ENCODE data around the gene ADK. TPM values are rescaled to one million over a fixed set of nuclear protein-coding genes. Genes with fewer than 3 reads are reported as not detected.

The ADK gene
- total RNA-seq, 1 donor from 2014 or later: 47.0 TPM

DNA sequence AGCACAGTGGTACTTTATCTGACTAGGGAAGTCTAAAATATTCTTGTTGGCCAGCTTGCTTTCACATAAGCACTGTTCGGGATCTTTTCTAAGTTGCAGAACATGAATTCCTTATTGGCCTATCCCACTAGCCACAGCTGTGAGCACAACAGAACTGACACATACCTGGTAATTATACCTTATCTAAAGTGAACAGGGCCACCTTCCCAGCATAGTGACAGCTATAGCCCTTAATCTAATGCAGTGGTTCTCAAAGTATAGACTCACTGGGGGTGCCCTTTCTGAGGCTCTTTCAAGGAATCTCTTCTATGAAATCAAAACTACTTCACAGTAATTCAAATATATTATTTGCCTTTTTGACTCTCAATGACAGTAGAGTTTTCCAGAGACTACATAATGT is 490.6 kb downstream of the ADK start:
- Mint-ChIP-seq H3K27me3 (ENCODE audit: unreplicated experiment) (no peaks in the 10 kb centered on the region), H3K4me1 (ENCODE audit: unreplicated experiment) (peaks cover 27% of the 10 kb centered on the region), H3K9me3 (ENCODE audit: unreplicated experiment) (peaks cover 9% of the 10 kb centered on the region), H3K27ac (ENCODE audit: unreplicated experiment) (no peak overlapping the region), H3K36me3 (ENCODE audit: unreplicated experiment) (peaks cover 10% of the 10 kb centered on the region), H3K4me3 (ENCODE audit: unreplicated experiment) (no peak overlapping the region)
- no peak for DNase-seq (ENCODE audit: extremely low spot score, unreplicated experiment)
- TF ChIP-seq, protein P1, sequence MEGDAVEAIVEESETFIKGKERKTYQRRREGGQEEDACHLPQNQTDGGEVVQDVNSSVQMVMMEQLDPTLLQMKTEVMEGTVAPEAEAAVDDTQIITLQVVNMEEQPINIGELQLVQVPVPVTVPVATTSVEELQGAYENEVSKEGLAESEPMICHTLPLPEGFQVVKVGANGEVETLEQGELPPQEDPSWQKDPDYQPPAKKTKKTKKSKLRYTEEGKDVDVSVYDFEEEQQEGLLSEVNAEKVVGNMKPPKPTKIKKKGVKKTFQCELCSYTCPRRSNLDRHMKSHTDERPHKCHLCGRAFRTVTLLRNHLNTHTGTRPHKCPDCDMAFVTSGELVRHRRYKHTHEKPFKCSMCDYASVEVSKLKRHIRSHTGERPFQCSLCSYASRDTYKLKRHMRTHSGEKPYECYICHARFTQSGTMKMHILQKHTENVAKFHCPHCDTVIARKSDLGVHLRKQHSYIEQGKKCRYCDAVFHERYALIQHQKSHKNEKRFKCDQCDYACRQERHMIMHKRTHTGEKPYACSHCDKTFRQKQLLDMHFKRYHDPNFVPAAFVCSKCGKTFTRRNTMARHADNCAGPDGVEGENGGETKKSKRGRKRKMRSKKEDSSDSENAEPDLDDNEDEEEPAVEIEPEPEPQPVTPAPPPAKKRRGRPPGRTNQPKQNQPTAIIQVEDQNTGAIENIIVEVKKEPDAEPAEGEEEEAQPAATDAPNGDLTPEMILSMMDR (IDR thresholded peaks at IDR 0.05): no peak

DNA sequence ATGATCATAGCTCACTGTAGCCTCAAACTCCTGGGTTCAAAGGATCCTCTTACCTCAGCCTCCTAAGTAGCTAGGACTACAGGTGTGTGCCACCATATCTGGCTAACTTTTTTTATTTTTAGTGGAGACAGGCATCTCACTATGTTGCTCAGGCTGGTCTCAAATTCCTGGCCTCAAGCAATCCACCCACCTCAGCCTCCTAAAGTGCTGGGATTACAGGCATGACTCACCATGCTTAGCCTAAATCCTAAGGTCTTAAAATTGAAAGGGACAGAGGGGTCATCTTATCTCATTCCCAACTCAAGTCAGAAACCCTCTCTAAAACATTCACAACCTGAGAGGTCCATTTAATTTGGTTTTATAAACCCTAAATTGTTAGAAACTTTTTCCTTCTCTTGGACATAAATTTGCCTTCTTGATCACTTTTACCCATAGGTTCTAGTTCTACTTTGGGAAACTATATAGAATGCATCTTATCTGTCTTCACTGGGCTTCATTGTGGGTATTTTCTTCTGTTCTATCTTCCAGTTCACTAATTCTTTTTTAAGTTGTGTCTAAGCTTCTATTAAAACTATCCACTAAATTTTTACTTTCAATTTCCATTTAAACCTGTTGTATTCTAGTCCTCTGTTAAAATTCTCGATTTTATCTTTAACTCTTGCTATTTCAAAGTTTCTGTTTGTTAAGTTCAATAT is 492.0 kb downstream of the ADK start:
- Mint-ChIP-seq H3K36me3 (ENCODE audit: unreplicated experiment) (peaks cover 10% of the 10 kb centered on the region), H3K9me3 (ENCODE audit: unreplicated experiment) (peaks cover 9% of the 10 kb centered on the region), H3K4me1 (ENCODE audit: unreplicated experiment) (peaks cover 27% of the 10 kb centered on the region), H3K27ac (ENCODE audit: unreplicated experiment) (no peak overlapping the region), H3K27me3 (ENCODE audit: unreplicated experiment) (no peaks in the 10 kb centered on the region), H3K4me3 (ENCODE audit: unreplicated experiment) (no peak overlapping the region)
- TF ChIP-seq, protein P1 (IDR thresholded peaks at IDR 0.05): no peak
- DNase-seq (ENCODE audit: extremely low spot score, unreplicated experiment): no peak

DNA sequence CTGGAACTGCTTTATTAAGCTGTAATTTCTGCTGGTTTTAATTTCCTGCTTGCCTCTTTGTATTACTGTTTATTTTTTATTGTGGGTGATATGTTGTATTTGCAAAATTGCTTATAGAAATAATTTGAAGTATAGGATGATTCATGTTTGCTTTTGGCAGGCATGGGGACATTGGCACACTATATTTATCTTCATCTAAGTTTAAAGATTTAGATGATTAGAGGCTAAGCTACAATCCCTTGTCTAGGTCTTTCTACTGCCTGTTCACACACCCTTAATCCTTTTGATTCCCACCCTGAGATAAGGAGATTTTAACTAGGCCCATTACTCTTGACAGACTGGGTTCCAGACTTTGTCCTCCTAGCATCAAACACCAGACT is 492.6 kb downstream of the ADK start:
- Mint-ChIP-seq H3K27me3 (ENCODE audit: unreplicated experiment) (no peaks in the 10 kb centered on the region), H3K9me3 (ENCODE audit: unreplicated experiment) (peaks cover 9% of the 10 kb centered on the region), H3K4me1 (ENCODE audit: unreplicated experiment) (peaks cover 27% of the 10 kb centered on the region), H3K4me3 (ENCODE audit: unreplicated experiment) (no peak overlapping the region), H3K27ac (ENCODE audit: unreplicated experiment) (no peak overlapping the region), H3K36me3 (ENCODE audit: unreplicated experiment) (peaks cover 11% of the 10 kb centered on the region)
- DNase-seq (ENCODE audit: extremely low spot score, unreplicated experiment): no peak
- TF ChIP-seq, protein P1 (IDR thresholded peaks at IDR 0.05): no peak

DNA sequence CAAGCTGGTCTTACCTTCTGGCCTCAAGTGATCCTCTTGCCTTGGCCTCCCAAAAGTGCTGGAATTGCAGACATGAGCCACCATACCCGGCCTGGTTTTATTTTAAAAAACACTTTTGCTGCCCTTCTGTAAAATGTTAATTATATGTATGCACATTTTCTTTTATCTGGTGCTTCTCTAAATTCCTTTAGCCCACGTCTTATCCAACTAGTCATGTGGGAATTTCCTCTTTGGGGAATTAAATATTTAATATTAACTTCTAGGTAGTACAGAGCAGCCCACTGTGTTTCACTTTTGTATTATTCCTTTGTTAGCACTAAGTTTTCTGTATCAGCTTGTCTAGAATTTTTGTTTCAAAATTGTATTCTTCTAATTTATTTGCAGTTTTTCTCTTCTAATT is 493.7 kb downstream of the ADK start:
- Mint-ChIP-seq H3K9me3 (ENCODE audit: unreplicated experiment) (peaks cover 9% of the 10 kb centered on the region), H3K27me3 (ENCODE audit: unreplicated experiment) (no peaks in the 10 kb centered on the region), H3K36me3 (ENCODE audit: unreplicated experiment) (peaks cover 10% of the 10 kb centered on the region), H3K4me3 (ENCODE audit: unreplicated experiment) (no peak overlapping the region), H3K27ac (ENCODE audit: unreplicated experiment) (no peak overlapping the region), H3K4me1 (ENCODE audit: unreplicated experiment) (peaks cover 23% of the 10 kb centered on the region)
- TF ChIP-seq, protein P1 (IDR thresholded peaks at IDR 0.05): no peak
- DNase-seq (ENCODE audit: extremely low spot score, unreplicated experiment): no peak

DNA sequence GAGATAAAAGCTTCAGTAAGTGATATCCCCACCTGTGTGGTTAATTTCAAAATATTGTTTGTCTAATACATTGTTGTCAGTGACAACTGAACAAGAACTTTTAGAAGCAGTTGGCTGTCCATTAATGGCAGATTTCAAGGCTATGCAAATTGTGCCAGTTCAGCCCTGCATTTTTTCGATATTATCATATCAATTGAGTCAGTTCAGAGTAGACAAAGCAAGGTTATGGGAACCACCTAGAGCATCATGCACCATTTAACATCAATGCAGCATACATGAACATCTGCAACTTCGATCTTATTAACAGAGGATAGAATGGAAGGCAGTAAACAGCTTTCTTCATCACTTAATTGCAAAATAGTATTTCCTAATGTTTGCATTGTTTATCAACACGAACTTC is 494.7 kb downstream of the ADK start:
- Mint-ChIP-seq H3K4me1 (ENCODE audit: unreplicated experiment) (peaks cover 13% of the 10 kb centered on the region), H3K9me3 (ENCODE audit: unreplicated experiment) (peaks cover 9% of the 10 kb centered on the region), H3K27ac (ENCODE audit: unreplicated experiment) (no peak overlapping the region), H3K4me3 (ENCODE audit: unreplicated experiment) (no peak overlapping the region), H3K27me3 (ENCODE audit: unreplicated experiment) (no peaks in the 10 kb centered on the region), H3K36me3 (ENCODE audit: unreplicated experiment) (peaks cover 10% of the 10 kb centered on the region)
- TF ChIP-seq, protein P1 (IDR thresholded peaks at IDR 0.05): no peak
- DNase-seq (ENCODE audit: extremely low spot score, unreplicated experiment): no peak
